ENCODE data around the gene PLB1. TPM values are rescaled to one million over a fixed set of nuclear protein-coding genes. Genes with fewer than 3 reads are reported as not detected.
"Not testable (repeated sequence)": the region's sequence is repeated elsewhere in the genome, so short reads cannot be mapped to it uniquely, and the experiment has no call there.

The PLB1 gene
- total RNA-seq, 2 experiments from 2014 or later, result 0.51 to 0.73 TPM

DNA sequence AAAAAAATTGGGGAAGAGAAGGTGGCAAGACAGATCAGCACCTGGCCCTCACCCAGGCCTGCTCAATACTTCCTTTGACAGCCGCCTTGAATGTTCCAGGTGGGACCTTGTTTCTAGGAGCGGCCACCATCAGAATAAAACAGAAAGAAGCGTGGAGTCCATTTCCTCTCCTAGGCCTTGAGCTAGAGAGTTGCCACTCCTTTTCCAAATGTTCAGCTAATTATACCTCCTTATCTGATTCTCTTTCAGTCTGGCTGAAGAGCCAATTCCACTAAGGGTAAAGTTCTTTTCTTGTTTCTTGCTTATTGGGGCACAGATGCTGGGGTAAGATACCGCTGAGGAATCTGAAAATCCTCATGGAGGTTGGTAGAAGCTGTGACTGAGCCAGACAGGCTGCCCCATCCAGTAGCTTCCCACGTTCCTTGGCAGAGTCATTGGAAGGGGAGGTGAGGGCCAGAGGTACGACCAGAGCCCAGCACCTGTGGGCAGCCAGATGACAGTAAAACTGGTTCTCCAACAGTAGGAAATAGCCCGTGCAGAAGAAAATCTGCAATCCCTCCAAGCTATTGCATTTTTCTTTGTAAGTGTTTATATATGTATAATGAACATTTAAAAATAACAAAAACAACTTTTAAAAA lies 51.5 kb downstream of the PLB1 start:
- POLR2A ChIA-PET, result interaction anchor here (0.8 kb wide), 1 partner anchor 205 kb away, joined by 4 read pairs; no protein-coding TSS in a partner anchor
- CTCF ChIA-PET, result interaction anchor here (0.7 to 1.7 kb wide), 3 partner anchors 19 to 323 kb away, joined by 3 to 4 read pairs (median 4); no protein-coding TSS in a partner anchor

DNA sequence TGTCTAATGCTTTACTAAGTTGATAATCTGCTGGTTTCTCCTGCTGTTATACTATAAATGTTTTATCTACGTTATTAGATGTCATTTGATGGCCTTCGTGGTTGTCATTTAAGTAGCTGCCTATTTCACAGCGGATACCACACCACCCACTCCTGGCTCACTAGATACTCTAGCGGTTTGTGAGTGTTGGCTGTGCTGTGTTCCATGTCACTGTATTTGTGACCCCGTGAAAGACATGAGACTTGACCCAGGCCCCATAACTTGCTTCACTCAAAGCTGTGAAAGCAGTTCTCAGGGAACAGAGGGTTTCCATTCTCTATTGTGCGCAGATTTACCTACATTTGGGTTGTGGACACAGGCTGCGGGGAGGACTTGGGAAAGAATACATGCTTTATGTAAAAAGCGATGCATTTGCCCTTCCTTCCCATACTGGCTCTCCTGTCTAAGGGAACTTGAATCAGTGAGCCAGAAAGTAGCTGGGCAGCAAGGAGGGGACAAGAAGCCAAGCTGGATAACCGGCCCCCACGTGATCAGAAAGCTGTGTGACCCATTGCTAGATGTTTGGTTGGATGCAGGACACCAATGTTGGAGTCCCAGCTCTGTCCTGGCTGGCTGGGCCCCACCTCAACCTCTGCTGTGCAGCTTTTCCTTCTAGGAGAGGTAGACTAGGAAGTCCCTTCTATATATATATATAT lies 52.2 kb downstream of the PLB1 start:
- POLR2A ChIA-PET, result interaction anchor here (0.8 kb wide), 1 partner anchor 204 kb away, joined by 4 read pairs; no protein-coding TSS in a partner anchor
- CTCF ChIA-PET, result interaction anchor here (0.7 to 1.7 kb wide), 3 partner anchors 19 to 1036 kb away, joined by 4 read pairs; no protein-coding TSS in a partner anchor

DNA sequence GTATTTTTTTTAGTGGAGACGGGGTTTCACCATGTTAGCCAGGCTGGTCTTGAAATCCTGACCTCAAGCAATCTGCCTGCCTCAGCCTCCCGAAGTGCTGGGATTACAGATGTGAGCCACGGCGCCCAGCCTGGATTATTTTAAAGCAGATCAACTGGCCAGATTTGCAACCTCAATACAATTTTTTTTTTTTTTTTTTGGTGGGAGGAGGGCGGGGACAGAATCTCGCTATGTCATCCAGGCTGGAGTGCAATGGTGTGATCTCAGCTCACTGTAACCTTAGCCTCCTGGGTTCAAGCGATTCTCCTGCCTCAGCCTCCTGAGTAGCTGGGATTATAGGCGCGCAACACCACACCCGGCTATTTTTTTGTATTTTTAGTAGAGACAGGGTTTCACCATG lies 54.5 kb downstream of the PLB1 start:
- POLR2A ChIA-PET, CTCF ChIA-PET: not testable (repeated sequence)

DNA sequence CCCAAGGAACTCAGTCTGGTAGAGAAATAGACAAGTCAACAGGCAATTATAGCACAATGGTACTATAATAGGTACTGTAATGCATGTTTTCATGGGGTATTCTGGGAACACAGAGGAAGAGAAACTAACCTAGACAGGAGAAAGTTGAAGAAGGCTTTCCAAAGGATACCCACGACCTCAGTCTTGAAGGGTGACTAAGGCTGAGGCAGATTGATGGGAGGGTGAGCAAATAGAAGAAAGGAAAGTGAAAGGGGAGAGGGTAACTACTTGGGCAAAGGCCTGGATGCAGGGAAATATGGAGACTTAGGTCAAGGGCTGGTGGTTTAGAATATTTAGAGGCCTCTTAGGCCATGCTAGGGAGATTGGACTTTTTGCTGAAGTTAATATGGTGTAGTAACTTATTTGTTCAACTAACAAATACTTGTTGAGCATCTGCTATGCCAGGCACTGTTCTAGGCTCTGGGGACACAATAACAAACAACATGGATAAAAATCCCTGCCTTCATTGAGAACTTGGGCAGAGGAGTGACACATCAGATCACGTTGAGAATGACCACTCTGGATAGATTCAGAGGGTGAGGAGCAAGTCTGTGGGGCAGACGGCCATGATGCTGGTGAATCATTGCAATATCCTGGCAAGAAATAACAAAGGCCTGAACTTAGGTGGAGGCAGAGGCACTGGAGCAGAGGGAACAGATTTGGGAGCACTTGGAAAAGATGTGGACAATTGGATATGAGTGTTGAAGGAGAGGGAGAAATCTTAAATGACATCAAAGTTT lies 56.4 kb downstream of the PLB1 start:
- POLR2A ChIA-PET, result no interaction called here

DNA sequence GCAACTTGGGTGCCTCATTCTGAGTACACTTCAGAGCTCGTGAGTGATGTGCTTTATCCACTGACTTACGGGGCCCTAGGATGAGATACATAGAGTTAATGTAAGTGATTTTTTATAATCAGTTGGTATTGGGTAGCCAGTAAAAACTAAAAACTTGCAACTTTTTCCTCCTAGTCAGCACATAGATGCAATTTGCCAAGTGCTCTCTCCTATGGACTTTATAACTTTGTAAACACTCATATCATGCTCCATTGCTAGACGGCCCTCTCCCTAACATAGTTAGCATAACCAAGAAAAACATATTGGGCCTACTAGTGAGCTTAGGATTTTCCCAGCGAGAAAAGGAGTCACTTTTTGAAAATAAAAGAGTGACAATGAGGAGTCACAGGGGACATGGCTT lies 60.4 kb downstream of the PLB1 start:
- CTCF ChIA-PET, result interaction anchor here (0.7 to 1.2 kb wide), 3 partner anchors 10 to 147 kb away, joined by 3 to 4 read pairs (median 3); no protein-coding TSS in a partner anchor
- POLR2A ChIA-PET, result no interaction called here

More for the DNA sequence above, 56.4 kb downstream of the PLB1 start:
- CTCF ChIA-PET, result no interaction called here

DNA sequence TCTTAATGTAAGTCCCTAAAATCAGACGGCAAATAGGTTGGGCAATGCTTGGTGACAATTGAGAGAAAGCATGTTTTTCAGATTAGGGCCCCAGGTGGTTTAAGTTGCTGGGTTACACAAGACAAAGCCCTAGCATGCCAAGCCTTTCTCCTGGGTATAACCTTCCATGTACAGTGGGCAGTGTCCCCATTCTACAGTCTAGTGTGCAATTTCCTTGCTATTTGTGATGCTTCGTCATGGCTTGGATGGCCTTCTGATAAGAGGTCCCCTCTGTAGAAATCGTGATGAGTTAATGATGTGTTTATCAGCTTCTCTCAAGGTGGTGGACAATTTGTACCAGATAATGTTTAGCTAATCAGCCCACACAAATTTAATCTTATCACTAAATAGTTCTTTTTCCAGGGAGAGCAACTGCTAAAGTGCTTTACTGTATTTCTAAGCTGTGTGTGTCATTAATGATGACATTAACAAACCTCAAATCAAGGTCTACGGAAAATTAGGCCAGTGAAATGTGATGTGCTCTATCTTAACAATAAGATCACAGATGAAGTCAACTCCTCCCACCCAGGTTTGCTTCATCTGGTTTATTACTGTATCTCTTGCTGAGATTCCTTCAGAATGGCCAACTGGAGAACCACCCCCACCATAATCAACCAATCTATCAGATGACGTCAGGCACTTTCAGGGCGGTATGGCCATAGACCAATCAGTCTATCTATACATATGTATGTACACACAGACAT lies 61.7 kb downstream of the PLB1 start:
- CTCF ChIA-PET, result no interaction called here

DNA sequence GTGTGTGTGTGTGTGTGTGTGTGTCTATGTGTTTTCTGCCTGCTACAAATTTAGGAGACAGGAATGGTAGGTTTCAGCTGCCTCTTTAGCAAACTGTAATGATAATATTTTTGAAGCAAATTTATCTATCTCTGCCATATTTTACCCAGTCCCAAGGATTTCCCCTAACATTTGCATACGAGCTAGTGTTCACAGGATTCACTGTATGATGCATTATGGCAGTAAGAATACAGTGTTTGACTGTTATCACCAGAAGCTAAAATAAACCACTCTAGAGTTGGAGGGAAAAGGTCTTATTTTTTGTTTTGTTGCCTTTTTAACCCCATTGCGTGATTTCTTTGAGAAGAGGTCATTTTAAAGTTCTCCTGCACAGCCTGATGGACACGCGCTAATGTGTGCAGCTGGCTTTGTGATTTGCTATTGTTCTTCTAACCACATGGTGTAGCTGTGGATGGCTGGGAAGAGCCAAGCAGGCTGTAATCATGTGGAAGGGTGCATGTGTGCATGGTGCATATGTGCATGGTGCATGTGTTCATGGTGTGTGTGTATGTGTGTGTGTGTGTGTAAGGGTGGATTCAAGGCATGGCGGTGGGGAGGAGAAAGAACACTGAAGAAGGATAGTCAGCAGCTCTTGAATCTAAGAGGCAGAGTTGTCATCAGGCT lies 62.4 kb downstream of the PLB1 start:
- POLR2A ChIA-PET, result no interaction called here

More for the DNA sequence above, 61.7 kb downstream of the PLB1 start:
- POLR2A ChIA-PET, result no interaction called here

DNA sequence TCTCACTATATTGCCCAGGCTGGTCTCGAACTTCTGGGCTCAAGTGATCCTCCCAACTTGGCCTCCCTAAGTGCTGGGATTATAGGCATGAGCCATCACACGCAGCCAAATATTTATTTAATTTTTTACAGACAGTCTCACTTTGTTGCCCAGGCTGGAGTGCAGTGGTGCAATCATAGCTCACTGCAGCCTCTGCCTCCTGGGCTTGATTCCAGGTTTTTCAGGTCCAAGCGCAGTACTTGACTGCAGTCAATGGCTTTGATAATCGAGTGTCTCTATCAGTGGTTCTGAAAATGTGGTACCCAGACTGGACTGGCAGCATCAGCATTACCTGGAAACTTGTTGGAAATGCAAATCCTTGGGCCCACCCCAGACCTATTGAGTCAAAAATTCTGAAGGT lies 63.1 kb downstream of the PLB1 start:
- CTCF ChIA-PET, result no interaction called here
- POLR2A ChIA-PET, result no interaction called here

More for the DNA sequence above, 62.4 kb downstream of the PLB1 start:
- CTCF ChIA-PET, result no interaction called here

DNA sequence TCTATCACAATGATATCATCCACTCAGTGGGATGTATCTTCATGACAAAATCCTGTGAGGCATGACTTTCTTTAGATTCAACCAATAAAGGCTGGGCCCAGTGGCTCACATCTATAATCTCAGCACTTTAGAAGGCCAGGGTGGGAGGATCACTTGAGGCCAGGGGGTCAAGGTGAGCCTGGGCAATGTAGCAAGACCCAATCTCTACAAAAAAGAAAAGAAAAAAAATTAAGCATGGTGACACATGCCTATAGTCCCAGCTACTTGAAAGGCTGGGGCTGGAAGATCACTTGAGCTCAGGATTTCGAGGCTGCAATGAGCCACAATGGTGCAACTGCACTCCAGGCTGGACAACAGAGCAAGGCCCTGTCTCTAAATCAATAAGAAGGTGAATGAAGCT lies 68.0 kb downstream of the PLB1 start:
- ChIA-PET CTCF (interaction anchor here (0.5 kb wide), 2 partner anchors 19 to 241 kb away, joined by 3 read pairs; no protein-coding TSS in a partner anchor), POLR2A (no interaction called here)

DNA sequence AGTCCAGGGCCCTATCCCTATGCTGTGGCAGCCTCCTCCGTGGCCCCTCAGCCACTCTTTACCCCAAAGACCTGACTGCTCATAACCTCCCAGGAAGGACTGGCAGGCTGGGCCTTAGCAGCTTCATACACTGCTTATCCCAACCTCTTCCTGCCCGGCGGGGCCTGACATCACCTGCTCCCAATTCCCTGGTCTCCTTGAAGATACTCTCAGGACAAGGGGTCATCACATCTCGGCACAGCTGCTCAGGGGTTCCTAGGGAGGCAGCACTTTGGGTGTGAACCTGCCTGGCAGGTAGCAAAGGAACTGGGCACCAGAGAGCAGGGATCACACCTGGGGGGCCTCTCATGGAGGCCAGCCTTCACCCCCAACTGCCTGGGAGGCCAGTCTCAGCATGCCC lies 68.5 kb downstream of the PLB1 start:
- ChIA-PET CTCF (interaction anchor here (0.5 to 1.2 kb wide), 2 partner anchors 31 to 241 kb away, joined by 3 read pairs; no protein-coding TSS in a partner anchor), POLR2A (no interaction called here)

DNA sequence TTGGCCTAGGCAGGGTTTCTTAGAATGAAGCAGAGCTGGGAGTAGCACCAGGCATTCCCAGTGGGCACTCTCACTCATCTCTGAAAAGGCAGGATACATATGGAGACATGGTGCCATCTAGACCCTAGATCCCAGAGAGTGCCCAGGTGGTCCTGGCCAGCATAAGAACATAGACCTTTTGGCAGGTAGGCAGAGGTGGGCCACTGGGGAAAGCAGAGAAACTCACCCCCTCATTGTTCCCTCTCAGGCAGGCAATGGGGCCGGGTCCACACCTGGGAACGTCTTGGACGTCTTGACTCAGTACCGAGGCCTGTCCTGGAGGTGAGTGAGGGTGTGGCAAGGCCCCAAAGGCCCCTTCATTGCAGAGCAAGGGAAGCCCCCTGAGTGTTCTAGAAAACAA lies 69.2 kb downstream of the PLB1 start:
- ChIA-PET POLR2A (no interaction called here), CTCF (interaction anchor here (1.2 kb wide), 1 partner anchor 30 kb away, joined by 3 read pairs; no protein-coding TSS in a partner anchor)

DNA sequence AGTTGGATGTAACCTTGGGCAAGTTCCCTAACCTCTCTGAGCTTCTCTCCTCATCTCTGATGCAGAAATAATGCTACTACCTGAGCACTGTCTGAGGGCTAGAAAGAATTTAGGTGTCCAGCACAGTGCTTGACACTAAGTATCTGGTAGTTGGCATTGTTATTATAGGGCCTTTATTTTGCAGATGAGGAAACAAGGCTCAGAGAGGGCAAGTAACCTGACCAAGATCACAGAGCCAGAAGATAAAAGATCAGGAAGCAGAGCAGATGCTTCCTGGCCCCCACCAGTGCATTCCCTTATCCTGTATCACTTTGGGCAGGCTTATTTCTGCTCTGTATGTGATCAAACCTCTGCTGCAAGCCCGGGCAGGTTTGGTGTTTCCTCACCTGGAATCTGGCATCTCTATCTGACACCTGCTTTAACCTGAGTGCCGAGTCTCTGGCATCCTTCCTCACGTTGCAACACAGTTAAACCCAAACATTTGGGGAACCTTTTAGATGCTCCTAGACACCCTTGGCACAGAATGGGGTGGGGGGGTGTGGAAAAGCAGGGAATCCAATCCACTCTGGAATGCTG lies 69.9 kb downstream of the PLB1 start:
- ChIA-PET CTCF (interaction anchor here (0.7 to 1.9 kb wide), 16 partner anchors 11 to 328 kb away, joined by 3 to 13 read pairs (median 4); partner anchors contain the start of genes TRMT61B and WDR43), POLR2A (no interaction called here)

DNA sequence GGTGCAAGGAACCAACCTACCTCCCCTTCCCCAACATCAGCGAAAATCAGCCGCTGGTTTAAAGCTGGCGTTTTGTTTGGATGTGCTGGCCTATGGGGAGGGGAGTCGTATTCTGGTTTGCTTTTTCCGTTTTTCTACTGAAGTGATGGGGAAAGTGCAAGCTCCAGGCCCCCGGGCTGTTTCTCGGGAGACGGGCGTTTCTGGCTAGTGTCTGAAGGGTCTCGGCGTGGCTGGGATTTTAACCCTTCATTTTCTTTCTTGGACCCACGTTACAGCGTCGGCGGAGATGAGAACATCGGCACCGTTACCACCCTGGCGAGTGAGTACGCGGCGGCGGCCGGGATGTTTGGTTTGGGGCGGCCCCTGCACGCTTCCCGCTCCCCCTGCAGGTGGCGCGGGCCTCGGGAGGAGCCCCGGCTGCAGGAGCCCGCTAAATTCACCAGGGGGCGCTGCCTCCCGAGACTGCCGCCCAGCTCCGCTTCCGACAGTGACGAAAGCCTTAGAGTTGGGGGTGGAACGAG lies 70.7 kb downstream of the PLB1 start:
- POLR2A ChIA-PET, result interaction anchor here (0.6 kb wide), 1 partner anchor 171 kb away, joined by 14 read pairs; no protein-coding TSS in a partner anchor
- CTCF ChIA-PET, result interaction anchor here (0.7 to 1.9 kb wide), 26 partner anchors 10 to 328 kb away, joined by 3 to 13 read pairs (median 4); partner anchors contain the start of genes TRMT61B and WDR43

DNA sequence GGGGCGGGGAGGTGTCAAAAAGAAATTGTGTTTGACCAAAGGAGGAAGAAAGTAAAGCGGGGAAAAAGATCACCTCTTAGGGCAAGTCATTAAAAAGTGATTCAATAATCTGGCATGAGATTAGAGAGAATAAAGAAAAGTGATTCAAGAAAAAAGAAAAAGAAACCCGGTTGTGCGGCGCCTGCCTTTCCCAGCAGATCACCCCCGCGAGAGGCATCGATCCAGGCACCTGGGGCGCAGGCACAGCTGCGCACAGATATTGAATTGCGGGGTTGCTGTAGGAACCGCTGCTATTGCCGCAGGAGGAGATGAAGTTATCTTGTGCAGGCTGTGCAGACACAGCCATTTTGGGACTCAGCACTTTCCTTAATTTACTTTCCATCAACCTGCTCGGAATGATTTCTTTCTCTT lies 71.2 kb downstream of the PLB1 start:
- ChIA-PET POLR2A (interaction anchor here (0.6 kb wide), 1 partner anchor 171 kb away, joined by 14 read pairs; no protein-coding TSS in a partner anchor), CTCF (interaction anchor here (0.7 to 1.9 kb wide), 25 partner anchors 10 to 327 kb away, joined by 3 to 13 read pairs (median 4); partner anchors contain the start of genes TRMT61B and WDR43)

DNA sequence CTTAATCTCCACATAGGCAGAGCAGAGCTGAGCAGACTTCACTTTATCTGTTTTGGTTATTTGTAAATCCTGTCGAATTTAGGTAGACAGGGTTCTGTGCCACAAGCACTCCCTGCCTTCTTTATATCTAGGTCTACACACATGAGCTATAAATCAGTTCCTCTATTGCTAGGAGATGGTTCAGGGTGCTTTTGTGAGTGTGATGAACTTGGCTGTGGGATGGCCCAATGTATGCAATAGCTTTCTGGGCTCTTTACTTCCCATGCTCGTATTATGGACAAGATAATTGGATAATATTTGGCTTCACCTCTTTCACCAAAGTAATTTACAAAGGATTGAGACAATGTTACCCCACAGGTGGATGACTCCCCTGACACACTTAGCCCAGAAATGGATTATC lies 72.2 kb downstream of the PLB1 start:
- POLR2A ChIA-PET, result no interaction called here
- CTCF ChIA-PET, result interaction anchor here (1.5 to 1.9 kb wide), 4 partner anchors 11 to 179 kb away, joined by 4 to 7 read pairs (median 5); no protein-coding TSS in a partner anchor

DNA sequence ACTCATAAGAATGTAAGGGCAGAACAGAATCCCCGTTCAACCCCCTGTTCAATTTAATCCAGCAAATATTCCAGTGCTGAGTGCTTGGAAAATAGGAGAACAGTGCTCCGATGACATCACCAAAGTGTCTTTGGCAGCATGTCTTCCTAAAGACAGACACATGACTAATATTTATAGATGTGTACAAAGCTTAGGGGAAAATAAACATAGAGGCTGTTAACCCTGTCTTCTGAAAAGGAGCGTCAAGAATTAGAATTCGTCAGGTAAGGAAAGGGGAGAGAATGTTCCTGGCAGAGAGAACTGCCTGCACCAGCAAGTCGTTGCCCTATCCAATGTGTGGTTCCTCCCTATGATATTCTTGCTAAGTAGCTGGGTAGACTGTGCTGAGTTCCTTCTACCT lies 72.7 kb downstream of the PLB1 start:
- ChIA-PET CTCF (no interaction called here), POLR2A (no interaction called here)

DNA sequence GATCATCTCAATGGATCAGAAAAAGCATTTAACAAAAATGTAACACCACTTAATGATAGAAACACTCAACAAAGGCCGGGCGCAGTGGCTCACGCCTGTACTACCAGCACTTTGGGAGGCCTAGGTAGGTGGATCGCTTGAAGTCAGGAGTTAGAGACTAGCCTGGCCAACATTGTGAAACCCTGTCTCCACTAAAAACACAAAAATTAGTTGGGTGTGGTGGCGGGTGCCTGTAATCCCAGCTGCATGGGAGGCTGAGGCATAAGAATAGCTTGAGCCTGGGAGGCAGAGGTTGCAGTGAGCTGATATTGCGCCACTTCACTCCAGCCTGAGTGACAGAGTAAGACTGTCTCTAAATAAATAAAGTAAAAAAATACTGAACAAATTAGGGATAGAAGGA lies 74.6 kb downstream of the PLB1 start:
- CTCF ChIA-PET, result interaction anchor here (0.5 to 1.6 kb wide), 2 partner anchors 25 to 234 kb away, joined by 4 to 5 read pairs; no protein-coding TSS in a partner anchor
- POLR2A ChIA-PET, result no interaction called here

DNA sequence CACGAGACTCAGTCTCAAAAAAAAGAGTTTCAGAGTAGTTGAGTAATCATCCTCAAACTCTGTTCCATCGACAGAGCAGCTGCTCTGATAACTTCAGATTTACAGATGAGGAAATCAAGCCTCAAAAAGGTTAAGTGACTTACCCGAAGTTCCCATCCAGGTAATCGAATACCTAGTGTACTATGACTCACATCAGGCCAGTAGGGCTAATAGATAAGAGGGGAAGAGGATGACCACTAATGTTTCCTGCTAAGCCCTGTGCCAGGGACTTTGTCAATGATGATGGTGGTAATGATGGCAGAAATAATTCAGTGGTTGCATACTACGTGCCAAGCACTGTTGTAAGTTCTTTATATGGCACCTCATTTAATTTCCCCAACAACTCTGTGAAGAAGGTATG lies 80.9 kb downstream of the PLB1 start:
- CTCF ChIA-PET, result interaction anchor here (0.8 kb wide), 1 partner anchor 10 kb away, joined by 3 read pairs; no protein-coding TSS in a partner anchor
- POLR2A ChIA-PET, result no interaction called here

Data from activated CD8-positive, alpha-beta memory T cell treated with anti-CD3 and anti-CD28 coated beads for 36 hours (primary cell).